BE2C (cell line): ENCODE results near the gene B9D2.

Experiments used
- DNase-seq: peaks from one replicate; pipeline ENCODE4 v3.0.0-alpha.2; 2020
- H3K27me3 ChIP-seq: fragments of 250-450 bp; sonication (Bioruptor Pico); 2 replicates; pipeline ENCODE4 v1.5.1; 2020; ENCODE audit warnings: mild to moderate bottlenecking
- H3K36me3 ChIP-seq: fragments of 250-450 bp; sonication (Bioruptor Pico); 2 replicates; pipeline ENCODE4 v1.5.1; 2020; ENCODE audit warnings: mild to moderate bottlenecking
- H3K4me1 ChIP-seq: fragments of 250-450 bp; sonication (Bioruptor Pico); 2 replicates; pipeline ENCODE4 v1.5.1; 2020
- H3K4me3 ChIP-seq: 2 replicates; pipeline ENCODE4 v1.5.1; 2011; ENCODE audit warnings: low read depth, low read length
- H3K9me3 ChIP-seq: fragments of 250-450 bp; sonication (Bioruptor Pico); 2 replicates; pipeline ENCODE4 v1.5.1; 2020
- TF ChIP-seq, protein P1 (sequence below): IDR thresholded peaks from 2 replicates; pipeline ENCODE4 v1.5.1; 2012; ENCODE audit warnings: mild to moderate bottlenecking, low read depth, low read length

The B9D2 gene

DNA sequence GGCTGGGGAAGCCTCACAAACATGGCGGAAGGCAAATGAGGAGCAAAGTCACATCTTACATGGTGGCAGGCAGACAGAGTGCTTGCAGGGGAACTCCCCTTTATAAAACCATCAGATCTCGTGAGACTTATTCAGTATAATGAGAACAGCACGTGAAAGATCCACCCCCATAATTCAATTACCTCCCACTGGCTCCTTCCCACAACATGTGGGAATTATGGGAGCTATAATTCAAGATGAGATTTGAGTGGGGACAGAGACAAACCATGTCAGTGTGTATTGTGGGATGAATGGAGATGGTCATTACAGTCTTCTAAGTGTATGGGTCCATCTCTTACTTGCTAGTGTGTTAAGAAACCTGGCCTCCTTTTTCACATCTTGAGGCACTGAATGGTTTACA, 38.1 kb upstream of the B9D2 start:
- Histone ChIP-seq H3K9me3 (no peaks in the 10 kb centered on the region), H3K36me3 (peaks cover 5% of the 10 kb centered on the region), H3K4me3 (no peak overlapping the region), H3K4me1 (no peaks in the 10 kb centered on the region), H3K27me3 (no peaks in the 10 kb centered on the region)
- DNase-seq: no peak
- TF ChIP-seq, protein P1, sequence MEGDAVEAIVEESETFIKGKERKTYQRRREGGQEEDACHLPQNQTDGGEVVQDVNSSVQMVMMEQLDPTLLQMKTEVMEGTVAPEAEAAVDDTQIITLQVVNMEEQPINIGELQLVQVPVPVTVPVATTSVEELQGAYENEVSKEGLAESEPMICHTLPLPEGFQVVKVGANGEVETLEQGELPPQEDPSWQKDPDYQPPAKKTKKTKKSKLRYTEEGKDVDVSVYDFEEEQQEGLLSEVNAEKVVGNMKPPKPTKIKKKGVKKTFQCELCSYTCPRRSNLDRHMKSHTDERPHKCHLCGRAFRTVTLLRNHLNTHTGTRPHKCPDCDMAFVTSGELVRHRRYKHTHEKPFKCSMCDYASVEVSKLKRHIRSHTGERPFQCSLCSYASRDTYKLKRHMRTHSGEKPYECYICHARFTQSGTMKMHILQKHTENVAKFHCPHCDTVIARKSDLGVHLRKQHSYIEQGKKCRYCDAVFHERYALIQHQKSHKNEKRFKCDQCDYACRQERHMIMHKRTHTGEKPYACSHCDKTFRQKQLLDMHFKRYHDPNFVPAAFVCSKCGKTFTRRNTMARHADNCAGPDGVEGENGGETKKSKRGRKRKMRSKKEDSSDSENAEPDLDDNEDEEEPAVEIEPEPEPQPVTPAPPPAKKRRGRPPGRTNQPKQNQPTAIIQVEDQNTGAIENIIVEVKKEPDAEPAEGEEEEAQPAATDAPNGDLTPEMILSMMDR: no peak

DNA sequence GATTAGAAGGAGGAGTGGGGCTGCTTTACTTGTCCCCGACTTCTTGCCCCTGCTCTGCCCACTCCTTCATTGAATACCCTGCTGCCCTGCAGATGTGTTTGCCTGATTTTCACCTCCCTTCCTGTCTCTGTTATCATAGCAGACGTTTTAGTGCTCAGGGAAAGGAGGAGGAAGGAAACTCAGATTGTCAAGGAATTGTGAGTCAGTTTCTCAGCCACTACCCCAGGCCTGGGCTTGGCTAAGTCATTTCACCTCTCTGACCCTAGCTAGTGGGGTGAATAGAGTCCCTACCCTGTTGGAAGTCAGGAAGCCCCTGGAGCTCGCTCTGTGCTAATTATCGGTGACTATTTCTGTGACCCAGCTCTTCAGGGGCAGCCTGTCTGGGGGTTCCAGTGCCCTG, 37.5 kb upstream of the B9D2 start:
- TF ChIP-seq, protein P1: no peak
- Histone ChIP-seq H3K27me3 (no peaks in the 10 kb centered on the region), H3K36me3 (peaks cover 5% of the 10 kb centered on the region), H3K9me3 (no peaks in the 10 kb centered on the region), H3K4me1 (no peaks in the 10 kb centered on the region), H3K4me3 (no peak overlapping the region)
- no peak for DNase-seq

DNA sequence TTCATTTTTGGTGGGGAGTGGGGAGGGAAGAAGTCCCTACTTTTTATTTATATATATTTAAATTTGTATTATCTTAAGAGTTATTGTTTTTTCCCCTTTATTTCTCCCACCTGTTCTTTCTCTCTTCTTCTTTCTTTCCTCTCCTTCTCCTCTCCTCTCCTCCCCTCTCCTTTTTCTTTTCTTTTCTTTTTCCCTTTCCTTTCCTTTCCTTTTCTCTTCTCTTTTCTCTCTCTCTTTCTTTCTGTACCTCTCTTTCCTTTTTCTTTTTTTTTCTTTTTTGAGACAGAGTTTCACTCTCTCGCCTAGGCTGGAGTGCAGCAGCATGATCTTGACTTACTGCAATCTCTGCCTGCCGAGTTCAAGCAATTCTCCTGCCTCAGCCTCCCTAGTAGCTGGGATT, 35.6 kb upstream of the B9D2 start:
- no peak for DNase-seq

DNA sequence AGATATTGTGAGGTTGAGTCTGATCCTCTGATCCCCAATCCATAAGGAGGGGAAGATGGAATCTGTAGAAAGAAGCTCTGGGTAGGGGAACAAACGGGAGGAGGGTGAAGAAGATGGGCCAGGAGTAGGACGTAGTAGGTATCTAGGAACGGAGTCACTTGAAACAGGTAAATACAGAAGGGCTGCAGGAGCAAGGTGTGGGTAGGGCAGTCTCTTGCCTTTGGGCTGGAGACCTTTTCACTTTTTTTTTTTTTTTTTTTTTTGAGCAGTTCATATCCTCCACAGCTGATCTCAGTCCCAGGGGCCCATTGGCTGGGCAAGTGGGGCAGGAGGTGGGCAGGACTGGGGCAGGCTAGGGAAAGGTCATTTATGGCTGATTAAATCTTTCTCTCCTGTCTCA, 35.1 kb upstream of the B9D2 start:
- H3K4me1 ChIP-seq: no peaks in the 10 kb centered on the region
- no peak for DNase-seq
- H3K27me3 ChIP-seq: no peaks in the 10 kb centered on the region
- peak overlapping the region; percentile 91 for H3K4me3 ChIP-seq
- H3K36me3 ChIP-seq: peaks cover 5% of the 10 kb centered on the region
- no peaks in the 10 kb centered on the region for H3K9me3 ChIP-seq
- TF ChIP-seq, protein P1: no peak

More for the DNA sequence above, 35.6 kb upstream of the B9D2 start:
- TF ChIP-seq, protein P1: no peak
- H3K36me3 ChIP-seq: peaks cover 5% of the 10 kb centered on the region
- no peaks in the 10 kb centered on the region for H3K4me1 ChIP-seq
- no peaks in the 10 kb centered on the region for H3K27me3 ChIP-seq
- no peak overlapping the region for H3K4me3 ChIP-seq
- H3K9me3 ChIP-seq: no peaks in the 10 kb centered on the region

DNA sequence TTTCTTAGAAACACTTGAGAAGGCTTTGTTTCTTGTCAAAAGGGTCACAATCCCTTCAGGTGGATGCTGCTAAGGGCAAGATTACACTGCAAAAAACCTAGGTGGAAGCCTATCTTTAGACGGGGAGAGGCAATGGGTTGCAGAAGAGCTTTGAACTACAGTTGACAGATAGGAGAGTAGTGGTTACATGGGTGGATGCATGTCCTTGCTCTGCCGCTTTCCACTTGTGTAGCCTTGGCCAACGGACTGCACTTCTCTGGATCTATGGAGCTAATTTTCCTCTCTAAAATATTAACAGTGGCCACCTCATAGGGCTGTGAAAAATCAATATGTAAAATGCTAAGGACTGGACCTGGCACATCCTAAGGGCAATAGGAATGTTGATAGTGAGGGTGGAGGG, 34.6 kb upstream of the B9D2 start:
- no peaks in the 10 kb centered on the region for H3K4me1 ChIP-seq
- peak overlapping the region; percentile 91 for H3K4me3 ChIP-seq
- H3K27me3 ChIP-seq: no peaks in the 10 kb centered on the region
- H3K9me3 ChIP-seq: no peaks in the 10 kb centered on the region
- H3K36me3 ChIP-seq: peaks cover 10% of the 10 kb centered on the region
- DNase-seq: no peak
- TF ChIP-seq, protein P1: no peak

DNA sequence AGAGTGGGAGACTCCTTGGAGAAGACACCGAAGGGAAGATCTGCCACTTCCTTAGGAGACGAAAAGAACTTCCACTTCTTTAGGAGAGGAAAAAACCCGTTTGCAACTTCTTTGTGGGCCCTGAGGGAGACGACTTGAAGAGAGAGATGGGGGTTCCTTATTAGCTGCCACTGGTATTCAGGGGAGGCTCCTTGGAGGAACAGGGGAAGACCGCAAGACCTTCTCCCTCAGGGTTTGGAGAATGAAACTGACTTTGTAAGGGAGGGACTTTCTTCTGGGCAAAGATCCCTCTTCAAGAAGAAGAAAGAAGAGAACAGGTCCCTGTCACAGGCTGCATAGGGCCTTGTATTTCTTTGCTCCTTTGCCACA, 34.1 kb upstream of the B9D2 start:
- Histone ChIP-seq H3K4me1 (no peaks in the 10 kb centered on the region), H3K4me3 (peak overlapping the region; percentile 91), H3K27me3 (no peaks in the 10 kb centered on the region), H3K9me3 (no peaks in the 10 kb centered on the region), H3K36me3 (peaks cover 9% of the 10 kb centered on the region)
- no peak for DNase-seq
- TF ChIP-seq, protein P1: no peak
